Activated CD8-positive, alpha-beta memory T cell treated with anti-CD3 and anti-CD28 coated beads for 48 hours (primary cell): ENCODE measurements around the gene STXBP2.
"Not testable (repeated sequence)": the region's sequence is repeated elsewhere in the genome, so short reads cannot be mapped to it uniquely, and the experiment has no call there.

ENCODE experiments used
- DNase-seq, 3 experiments: peaks; one replicate each; pipeline ENCODE4 v3.0.0-alpha.2; 2020; ENCODE audit warnings: low read depth in 2 of 3, low spot score in 2 of 3

The STXBP2 gene

DNA sequence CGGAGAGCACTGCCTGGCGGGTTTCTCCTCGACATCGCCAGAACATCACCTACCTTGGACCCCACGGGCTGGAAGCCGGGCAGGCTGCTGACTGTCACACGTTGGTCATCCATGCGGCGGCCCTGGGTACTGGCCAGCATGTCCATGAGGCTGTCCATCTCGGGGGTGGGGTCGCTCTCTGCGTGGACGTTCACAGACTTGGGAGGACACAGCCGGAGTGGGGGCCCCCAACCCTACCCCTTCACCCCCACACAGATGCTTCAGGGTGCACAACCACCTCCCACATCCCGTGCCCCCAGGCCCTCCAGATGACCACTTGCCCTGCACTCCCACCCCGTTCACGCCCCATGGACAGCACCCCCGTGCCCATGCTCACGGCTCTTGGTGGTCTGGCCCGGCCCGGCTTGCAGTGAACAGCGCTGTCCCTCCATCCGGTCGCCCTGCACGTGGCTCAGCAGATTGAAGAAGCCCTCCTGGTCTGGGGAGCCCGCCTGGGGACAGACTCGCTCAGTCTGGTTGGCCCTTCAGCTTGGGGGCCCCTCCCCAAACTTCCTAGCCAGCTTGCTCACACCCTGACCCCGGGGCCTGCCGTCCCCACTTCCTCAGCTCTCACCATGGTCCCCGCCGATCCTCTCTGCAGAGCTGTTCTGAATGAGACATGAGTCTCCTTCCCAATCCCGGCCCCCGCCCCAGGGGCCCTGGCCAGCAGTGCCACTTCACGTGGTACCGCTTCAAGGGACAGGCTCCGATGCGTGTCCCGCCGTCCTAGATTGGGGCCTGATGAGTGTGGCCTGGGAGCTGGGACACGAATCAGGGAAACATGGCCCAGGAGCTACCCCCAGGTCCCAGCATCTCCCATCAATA lies 4.3 kb upstream of the STXBP2 start:
- DNase-seq, result no peak

DNA sequence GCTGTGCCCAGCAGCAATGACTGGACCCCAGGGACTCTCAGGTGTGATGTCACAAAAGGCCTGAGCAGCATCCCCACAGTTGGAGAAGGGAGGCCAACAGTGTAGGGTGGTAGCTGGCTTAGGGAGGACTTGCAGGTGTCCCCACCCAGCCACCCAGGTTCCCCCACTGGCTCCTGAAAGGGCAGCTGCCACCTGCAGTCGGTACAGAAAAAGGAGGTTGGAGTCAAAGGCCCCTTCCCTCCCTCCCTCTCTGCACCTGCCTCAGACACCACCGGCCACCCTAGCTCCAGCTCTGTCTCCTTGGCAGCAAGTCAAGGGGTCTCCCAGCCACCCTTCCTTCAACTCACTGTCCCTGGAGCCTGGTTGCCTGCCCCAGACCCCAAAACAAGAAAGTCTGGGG lies 3.2 kb upstream of the STXBP2 start, which contains the start of gene PCP2:
TSS of gene PCP2 (minus strand) at position 22 of the 400 bp plus-strand sequence. CDS start 262 bp downstream, outside the sequence.
- DNase-seq, result no peak

DNA sequence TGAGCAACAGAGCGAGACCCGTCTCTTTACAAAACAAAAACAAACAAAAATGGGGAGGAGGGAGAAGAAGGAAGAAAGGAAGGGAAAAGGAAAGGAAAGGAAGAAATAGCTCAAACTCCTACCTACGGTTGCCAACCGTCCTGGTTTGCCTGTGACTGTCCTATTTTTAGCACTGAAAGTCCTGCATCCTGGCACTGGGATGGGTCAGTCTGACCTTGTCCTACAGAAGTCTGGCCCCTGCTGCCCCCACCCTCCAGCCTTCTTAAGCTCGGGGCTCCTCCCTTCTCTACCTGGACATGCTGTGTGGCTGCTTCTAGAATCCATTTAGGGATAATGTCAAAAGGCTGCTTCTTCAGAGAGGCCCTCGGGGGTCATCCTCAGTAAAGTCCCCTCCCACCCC lies 1.2 kb upstream of the STXBP2 start:
- DNase-seq, result no peak

DNA sequence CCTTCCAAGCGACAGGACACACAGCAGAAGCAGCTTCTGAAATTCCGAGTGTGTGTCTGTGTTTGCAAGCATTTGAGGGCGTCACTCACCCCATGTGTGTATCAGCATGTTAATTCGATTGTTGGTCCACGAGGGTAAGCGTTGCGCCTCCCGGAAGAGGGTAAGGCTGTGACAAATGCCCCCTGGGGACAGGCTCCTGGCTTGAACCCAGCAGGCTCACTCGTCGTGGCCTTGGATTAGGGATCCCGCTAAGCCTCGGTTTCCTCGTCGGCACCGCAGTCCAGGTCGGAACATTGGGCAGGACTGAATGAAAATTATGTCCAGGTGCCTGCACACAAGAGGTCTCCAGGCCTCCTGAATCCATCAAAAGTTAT lies 606 bp upstream of the STXBP2 start:
- DNase-seq, result no peak

DNA sequence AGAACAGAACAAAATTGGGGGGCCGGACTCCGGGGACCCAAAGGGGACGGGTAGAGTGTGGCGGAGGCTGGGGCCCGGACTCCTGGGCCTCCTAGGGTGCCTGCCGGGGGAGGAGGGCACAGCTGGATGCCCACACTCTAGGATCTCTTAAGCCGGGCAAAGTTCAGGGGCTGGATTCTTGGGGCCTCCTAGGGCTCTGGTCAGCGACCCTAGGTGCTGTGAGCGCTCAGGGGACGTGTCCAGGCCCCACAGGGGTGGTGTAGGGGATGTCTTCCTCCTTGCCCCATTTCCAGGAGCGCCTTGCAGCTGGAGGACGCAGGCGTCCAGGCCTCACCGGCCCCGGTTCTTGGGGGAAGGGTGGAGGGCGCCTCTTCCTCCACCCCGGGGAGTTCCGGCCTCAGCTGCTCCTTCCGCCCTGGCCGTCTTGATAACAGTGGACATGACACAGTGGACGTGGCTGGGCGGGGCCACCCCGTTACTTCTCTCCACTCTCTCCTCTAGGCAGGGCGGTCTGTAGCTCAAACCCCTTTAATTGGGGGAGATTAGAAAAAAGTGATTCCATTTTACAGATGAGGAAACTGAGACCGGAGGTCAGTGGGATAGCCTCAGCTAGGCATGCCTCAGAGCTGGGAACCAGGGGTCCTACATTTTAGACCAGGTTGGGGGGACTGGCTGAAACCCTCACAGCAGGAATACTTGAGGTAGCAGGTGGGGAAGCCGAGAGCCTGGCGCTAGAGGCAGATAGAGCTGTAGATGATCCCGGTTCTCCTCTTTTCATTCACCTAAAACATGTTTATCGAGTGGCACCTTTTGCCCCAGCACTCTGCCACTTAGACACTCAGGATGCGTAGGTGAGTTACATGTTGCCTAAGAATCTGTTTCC lies 705 bp downstream of the STXBP2 start:
- DNase-seq, result no peak

DNA sequence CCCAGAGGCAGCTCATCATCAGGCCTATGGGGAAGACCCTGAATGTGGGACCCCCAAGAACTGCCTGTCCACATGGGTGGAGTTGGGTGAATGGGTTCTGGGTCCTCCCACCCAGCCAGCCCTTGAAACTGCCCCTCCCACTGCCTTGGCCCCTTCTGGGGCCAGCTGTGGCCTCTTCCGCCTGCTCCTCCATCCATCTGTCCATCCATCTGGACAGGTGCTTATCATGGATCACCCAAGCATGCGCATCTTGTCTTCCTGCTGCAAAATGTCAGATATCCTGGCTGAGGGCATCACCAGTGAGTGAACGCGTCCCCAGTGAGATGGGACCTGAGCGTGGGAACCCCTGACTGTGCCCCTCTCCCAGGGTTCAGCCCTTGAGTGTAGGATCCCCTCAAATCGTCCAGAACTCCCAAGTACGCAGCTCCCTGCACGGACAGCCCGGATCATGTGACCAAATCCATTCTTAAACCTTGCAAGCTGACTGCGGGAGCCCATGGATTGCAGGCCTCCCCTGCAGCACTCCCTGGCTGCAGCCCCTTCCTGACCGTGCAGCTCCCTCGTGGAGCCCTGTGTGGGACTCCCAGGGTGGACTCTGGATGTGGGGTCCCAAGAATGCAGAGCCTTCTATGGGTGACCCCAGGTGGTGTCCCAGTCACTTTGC lies 2.0 kb downstream of the STXBP2 start:
- DNase-seq, result no peak

DNA sequence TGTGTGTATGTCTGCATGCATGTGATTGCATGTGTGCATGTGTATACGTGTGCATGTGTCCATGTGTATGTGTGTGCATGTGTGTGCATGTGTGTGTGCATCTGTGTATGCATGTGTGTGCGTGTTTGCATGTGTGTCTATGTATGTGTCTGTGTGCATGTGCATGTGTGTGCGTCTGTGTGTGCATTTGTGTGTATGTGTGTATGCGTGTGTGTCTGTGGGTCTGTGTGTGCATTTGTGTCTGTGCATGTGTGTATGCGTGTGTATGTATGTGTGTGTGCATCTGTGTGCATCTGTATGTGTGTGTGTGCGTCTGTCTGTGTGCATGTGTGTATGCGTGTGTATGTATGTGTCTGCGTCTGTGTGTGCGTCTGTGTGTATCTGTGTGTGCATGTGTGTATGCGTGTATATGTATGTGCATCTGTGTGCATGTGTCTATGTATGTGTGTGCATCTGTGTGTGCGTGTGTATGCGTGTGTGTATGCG lies 3.0 kb downstream of the STXBP2 start:
- DNase-seq, result no peak

DNA sequence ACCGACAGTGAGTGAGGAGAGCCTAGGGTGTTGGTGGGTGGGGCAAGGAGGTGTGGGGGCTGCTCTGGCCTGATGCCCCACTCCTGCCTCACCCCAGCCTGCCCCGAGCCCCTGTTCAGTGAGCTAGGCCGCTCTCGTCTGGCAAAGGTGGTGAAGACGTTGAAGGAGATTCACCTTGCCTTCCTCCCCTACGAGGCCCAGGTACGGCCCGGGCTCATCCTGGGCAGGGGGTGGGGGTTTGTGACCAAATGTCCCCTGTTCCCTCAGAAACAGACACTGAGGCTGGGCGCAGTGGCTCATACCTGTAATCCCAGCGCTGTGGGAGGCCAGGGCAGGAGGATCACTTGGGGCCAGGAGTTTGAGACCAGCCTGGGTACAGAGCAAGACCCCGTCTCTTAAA lies 3.9 kb downstream of the STXBP2 start:
- no peak for DNase-seq

DNA sequence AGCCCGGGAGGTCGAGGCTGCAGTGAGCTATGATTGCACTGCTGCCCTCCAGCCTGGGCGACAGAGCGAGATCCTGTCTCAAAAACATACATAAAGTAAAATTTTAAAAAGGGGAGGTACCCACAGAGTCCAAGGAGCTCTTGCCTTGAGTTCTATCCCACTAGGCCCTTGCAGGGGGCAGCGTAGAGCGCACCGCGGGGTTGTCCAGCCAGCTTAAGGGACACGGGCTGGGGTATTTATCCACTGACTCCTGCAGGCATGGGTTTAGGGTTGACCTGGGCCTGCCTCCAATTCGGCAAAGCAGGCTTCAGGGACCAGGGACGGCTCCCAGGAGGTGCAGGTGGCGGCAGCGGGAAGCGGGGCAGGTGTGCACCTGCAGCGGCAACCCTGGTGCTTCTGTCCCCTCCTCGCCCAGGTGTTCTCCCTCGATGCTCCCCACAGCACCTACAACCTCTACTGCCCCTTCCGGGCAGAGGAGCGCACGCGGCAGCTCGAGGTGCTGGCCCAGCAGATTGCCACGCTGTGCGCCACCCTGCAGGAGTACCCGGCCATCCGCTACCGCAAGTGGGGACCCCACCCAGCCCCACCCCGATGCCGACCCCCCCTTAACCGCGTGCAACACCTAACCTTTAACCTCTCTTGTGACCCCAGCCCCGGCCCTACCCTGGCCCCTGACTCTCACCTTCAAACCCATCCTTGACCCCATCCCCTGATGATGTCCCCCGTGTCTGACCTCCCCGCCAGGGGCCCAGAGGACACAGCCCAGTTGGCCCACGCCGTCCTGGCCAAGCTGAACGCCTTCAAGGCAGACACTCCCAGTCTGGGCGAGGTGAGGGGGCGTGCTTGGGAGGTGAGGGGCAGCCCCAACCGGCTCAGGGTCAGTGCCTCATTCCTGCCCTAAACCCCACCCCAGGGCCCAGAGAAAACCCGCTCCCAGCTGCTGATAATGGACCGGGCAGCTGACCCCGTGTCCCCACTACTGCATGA lies 4.7 kb downstream of the STXBP2 start:
- DNase-seq, result no peak

DNA sequence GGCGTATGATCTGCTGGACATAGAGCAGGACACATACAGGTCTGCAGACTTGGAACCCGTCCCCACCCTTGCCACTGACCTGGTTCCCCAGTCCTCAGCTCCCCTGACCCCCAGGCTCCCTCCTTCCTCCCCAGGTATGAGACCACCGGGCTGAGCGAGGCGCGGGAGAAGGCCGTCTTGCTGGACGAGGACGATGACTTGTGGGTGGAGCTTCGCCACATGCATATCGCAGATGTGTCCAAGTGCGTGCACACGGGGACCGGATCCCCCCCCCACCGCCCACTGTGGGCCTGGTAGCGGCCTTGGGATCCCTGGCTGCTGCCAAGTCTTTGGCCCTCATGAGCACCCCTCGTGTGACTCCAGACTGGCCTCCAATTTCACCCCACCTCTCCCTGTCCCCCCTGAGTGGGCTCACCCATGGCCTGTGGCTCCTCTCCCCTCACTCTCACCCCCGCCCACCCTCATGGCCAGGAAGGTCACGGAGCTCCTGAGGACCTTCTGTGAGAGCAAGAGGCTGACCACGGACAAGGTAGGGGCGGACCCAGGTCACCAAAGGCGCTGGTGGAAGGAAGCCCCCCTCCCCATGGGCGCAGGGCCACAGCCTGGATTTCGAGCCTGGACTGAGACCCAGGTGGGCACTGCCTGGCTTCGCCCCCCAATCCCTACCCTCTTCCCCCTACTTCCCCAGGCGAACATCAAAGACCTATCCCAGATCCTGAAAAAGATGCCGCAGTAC lies 5.6 kb downstream of the STXBP2 start:
- DNase-seq, result no peak

DNA sequence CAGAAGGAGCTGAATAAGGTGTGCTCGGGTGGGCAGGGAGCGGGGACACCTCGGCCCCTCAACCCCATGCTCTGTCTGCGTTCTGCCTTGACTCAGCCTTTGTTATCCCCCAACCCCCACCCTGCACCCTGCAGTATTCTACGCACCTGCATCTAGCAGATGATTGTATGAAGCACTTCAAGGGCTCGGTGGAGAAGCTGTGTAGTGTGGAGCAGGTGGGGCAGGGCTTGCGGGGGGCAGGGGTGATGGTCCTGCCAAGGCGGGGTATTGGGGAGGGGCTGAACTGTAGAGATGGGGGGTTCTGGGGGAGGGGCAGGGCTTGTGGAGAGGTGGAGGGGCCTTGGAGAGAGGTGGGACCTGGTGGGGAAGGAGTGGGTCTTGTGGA lies 6.1 kb downstream of the STXBP2 start:
- no peak for DNase-seq

DNA sequence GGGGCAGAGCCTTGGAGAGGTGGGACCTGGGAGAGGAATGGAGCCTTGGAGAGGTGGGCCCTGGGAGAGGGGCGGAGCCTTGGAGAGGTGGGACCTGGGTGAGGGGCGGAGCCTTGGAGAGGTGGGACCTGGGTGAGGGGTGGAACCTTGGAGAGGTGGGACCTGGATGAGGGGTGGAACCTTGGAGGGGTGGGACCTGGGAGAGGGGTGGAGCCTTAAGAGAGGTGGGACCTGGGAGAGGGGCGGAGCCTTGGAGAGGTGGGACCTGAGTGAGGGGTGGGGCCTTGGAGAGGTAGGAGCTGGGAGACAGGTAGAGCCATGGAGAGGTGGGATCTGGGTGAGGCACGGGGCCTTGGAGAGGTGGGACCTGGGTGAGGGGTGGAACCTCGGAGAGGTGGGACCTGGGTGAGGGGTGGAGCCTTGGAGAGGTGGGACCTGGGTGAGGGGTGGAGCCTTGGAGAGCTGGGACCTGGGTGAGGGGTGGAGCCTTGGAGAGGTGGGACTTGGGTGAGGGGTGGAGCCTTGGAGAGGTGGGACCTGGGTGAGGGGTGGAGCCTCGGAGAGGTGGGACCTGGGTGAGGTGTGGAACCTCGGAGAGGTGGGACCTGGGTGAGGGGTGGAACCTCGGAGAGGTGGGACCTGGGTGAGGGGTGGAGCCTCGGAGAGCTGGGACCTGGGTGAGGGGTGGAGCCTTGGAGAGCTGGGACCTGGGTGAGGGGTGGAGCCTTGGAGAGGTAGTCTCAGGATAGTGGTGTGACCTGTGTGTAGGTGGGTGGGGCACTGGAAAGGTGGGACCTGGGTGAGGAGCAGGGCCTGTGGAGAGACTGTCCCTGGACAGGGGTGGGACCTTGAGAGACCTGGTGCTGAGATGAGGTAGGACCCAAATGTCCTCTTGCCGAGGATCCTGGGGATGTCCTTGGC lies 7.0 kb downstream of the STXBP2 start:
- DNase-seq, result not testable (repeated sequence)

DNA sequence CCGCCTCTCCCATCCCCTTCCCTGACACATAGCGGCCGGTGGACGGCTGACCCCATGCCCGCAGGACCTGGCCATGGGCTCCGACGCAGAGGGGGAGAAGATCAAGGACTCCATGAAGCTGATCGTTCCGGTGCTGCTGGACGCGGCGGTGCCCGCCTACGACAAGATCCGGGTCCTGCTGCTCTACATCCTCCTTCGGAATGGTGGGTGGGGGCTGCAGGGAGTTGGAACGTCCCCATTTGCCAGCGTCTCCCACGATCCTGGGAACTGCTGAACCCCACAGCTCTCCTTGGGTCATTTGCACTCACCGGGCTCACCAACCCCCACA lies 7.6 kb downstream of the STXBP2 start:
- no peak for DNase-seq

DNA sequence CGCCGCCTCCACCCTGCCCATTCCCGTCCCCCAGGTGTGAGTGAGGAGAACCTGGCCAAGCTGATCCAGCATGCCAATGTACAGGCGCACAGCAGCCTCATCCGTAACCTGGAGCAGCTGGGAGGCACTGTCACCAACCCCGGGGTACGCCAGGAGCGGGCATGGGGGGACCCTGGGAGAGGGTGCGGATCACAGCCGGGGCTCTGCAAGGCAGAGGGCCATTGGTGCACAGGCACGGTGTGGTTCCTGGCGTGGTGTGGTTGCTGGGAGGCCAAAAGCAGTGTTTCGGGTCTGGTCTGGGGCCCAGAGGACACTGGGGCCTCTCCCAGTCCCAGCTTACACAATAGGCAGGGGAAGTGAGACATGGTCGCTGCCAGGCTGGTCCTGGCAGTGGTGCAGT lies 8.3 kb downstream of the STXBP2 start:
- no peak for DNase-seq

DNA sequence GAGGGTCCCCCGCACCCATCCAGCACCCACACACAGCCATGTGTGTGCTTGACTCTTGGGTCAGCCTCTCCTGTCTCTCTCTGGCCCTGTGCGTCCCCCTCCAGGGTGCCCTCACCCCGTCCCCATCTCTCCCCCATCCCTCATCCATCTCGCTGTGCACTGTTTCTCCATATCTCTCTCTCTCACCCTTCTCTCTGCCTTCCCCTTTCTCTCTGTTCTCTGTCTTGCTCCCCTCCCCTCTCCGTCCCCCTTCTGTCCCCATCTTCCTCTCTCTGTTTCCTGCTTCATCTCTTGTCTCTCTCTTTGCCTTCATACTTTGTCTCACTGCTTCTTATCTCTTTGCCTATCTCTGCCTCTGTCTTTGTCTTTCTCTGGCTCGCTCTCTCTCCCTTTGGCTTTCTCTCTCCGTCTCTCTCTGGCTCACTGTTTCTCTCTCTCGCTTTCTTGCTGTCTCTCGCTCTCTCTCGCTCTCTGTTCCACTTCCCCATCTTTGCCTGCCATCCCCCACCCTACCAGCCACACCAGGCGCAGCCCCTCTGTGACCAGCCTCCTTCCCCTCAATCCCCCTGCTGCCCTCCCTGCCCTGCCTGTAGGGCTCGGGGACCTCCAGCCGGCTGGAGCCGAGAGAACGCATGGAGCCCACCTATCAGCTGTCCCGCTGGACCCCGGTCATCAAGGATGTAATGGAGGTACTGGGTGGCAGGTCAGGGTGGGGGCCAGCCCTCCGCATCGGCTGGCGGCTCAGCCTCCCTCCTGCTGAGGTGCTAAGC lies 8.9 kb downstream of the STXBP2 start:
- no peak for DNase-seq

DNA sequence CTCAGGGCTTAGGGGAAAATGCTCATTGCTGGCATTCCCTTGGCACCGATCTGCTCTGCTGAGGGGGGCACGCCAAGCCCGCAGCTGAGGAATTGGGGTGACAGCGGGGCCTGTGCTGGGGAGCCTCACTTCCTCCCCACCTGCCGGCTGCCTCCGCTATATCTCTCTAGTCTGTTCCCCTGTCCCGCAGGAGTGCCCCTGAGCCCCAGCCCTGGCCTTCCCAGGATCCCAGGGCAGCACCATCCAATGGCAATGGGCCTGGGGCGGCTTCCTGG lies 9.5 kb downstream of the STXBP2 start:
- DNase-seq, result no peak

DNA sequence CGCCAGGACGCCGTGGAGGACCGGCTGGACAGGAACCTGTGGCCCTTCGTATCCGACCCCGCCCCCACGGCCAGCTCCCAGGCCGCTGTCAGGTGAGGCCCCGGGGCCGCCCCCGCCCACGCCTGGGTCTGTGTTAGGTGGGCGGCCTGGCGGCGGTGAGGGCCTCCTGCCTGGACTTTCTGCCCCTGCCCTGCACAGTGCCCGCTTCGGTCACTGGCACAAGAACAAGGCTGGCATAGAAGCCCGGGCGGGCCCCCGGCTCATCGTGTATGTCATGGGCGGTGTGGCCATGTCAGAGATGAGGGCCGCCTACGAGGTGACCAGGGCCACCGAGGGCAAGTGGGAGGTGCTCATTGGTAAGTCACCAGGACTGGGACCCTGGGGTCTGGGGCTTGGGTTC lies 10.2 kb downstream of the STXBP2 start:
- no peak for DNase-seq
